H1 (cell line): Measurements from ENCODE around the gene MOCS3. TPM values are rescaled to one million over a fixed set of nuclear protein-coding genes. Genes with fewer than 3 reads are reported as not detected.

ENCODE experiments used
- HDAC2 ChIP-seq, 2 experiments: fragments of 300-600 bp in 1 of 2; sonication (generic) in 1 of 2; IDR thresholded peaks; 2 replicates each; pipeline ENCODE4 v1.6.1; 2011 to 2012; ENCODE audit warnings: low read depth in 2 of 2, low read length in 2 of 2, mild to moderate bottlenecking in 2 of 2, moderate library complexity in 2 of 2, borderline replicate concordance in 1 of 2, inconsistent platforms in 1 of 2
- SRF ChIP-seq: IDR thresholded peaks from 2 replicates; pipeline ENCODE4 v1.6.1; 2011; ENCODE audit warnings: mild to moderate bottlenecking, low read depth, low read length, moderate library complexity
- polyA plus RNA-seq, 7 experiments: library from polyadenylated mRNA; depleted of rRNA in 3 of 7; stranded (reverse) in 5 of 7; unstranded in 2 of 7; fragments of >200 nt in 5 of 7; fragments of 200-250 nt in 2 of 7; gene quantifications; 1 replicate in 5 of 7; 2 replicates in 1 of 7; 4 replicates in 1 of 7; pipeline versions ENCODE4 v1.2.1 to v1.2.3, GENCODE V29; 2011 to 2013; ENCODE audit warnings: missing spikeins in 2 of 7, mixed read lengths in 2 of 7
- total RNA-seq: library from RNA; stranded (reverse); fragmentation: NEBNext Ultra II Directional; extraction: Animal tissue kit (Norgen Biotek cat#: 25700); gene quantifications from 2 replicates; pipeline ENCODE4 v1.2.1, GENCODE V29; 2021

Gene MOCS3
- total and polyA plus RNA-seq, 2 of the 8 experiments (the other 6 are each of a cell fraction or from before 2014, with no cell fraction given) = 6.2 to 6.3 TPM

GRCh38 chr20:51005214-51005613 is 46.6 kb downstream of the MOCS3 start (continued):
- TF ChIP-seq SRF = no peak
- TF ChIP-seq HDAC2 (IDR thresholded peaks at IDR 0.05; ENCODE audit: borderline replicate concordance in 1 of 2, low read depth in 2 of 2, low read length in 2 of 2) = no peak
